Measurements from ENCODE around the gene BDH1.
"Not testable (repeated sequence)": the region's sequence is repeated elsewhere in the genome, so short reads cannot be mapped to it uniquely, and the experiment has no call there.

GRCh38 chr3:197574396-197574991 lies 18.7 kb upstream of the BDH1 start:
- not testable (repeated sequence) for TF ChIP-seq POLR2A (IDR thresholded peaks at IDR 0.05; ENCODE audit: low read length); GATA1 (IDR thresholded peaks at IDR 0.05; ENCODE audit: low read depth, low read length)
